Neural cell (in vitro differentiated cells): ENCODE data around the gene SAT1.

Experiments used
- CTCF ChIP-seq: fragments of 450-650 bp; IDR thresholded peaks from 2 replicates; pipeline ENCODE4 v1.5.1; 2014; ENCODE audit warnings: antibody characterized with exemption, mild to moderate bottlenecking, moderate library complexity; ENCODE audit not compliant: poor library complexity, severe bottlenecking
- MXI1 ChIP-seq: fragments of 450-650 bp; conservative IDR thresholded peaks from 2 replicates; pipeline ENCODE4 v1.6.1; 2014; ENCODE audit warnings: antibody characterized with exemption, mild to moderate bottlenecking; ENCODE audit not compliant: poor library complexity, severe bottlenecking
- POLR2AphosphoS5 ChIP-seq: IDR thresholded peaks from 2 replicates; pipeline ENCODE4 v1.6.1; 2012
- RAD21 ChIP-seq: fragments of 450-650 bp; conservative IDR thresholded peaks from 2 replicates; pipeline ENCODE4 v1.6.1; 2014; ENCODE audit warnings: antibody characterized with exemption, mild to moderate bottlenecking, moderate library complexity
- TAF1 ChIP-seq: IDR thresholded peaks from 2 replicates; pipeline ENCODE4 v1.6.1; 2012; ENCODE audit warnings: low read depth

- peak; percentile 85 for TF ChIP-seq CTCF
- TF ChIP-seq MXI1: peak; percentile 66
- peak; percentile 81 for TF ChIP-seq POLR2AphosphoS5
- TF ChIP-seq TAF1: peak; percentile 44
- TF ChIP-seq RAD21: peak; percentile 63
Observed at GRCh38 chrX:23782863-23783588, at the start of gene SAT1.
